ENCODE results near the gene CCR4.
"Not testable (repeated sequence)": the region's sequence is repeated elsewhere in the genome, so short reads cannot be mapped to it uniquely, and the experiment has no call there.

Gene CCR4

DNA sequence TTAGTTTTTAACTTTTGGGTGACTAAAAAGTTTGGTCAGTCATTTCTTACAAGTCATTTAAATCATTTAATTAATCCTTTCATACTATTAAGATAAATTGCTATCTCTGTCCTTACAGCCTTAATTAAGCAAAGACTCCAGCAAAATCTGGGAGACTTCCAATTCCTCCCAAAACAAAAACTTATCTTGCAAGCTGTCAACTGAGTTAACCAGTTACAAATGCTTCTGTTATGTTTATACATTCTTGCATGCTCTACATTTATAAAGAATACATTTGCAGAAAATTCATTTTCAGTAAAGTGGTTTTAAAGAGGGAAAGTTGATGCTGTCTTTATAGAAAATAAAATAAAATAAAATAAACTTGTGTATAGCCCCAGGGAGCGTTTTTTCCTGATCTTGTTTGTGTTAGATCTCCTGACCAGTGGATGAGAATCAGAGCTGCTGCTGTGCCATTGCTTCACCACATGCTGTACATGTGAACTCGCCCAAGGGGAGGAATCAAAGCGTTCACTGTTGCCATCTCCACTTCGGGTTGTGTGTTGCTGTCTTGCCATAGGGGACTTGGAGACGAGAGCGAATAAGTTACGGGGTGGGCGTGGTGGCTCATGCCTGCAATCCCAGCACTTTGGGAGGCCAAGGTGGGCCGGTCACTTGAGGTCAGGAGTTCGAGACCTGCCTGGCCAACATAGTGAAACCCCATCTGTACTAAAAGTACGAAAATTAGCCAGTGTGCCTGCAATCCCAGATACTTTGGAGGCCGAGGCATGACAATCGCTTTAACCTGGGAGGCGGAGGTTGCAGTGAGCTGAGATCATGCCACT lies 5.5 kb downstream of the CCR4 start:
- TF ChIP-seq, protein P1, sequence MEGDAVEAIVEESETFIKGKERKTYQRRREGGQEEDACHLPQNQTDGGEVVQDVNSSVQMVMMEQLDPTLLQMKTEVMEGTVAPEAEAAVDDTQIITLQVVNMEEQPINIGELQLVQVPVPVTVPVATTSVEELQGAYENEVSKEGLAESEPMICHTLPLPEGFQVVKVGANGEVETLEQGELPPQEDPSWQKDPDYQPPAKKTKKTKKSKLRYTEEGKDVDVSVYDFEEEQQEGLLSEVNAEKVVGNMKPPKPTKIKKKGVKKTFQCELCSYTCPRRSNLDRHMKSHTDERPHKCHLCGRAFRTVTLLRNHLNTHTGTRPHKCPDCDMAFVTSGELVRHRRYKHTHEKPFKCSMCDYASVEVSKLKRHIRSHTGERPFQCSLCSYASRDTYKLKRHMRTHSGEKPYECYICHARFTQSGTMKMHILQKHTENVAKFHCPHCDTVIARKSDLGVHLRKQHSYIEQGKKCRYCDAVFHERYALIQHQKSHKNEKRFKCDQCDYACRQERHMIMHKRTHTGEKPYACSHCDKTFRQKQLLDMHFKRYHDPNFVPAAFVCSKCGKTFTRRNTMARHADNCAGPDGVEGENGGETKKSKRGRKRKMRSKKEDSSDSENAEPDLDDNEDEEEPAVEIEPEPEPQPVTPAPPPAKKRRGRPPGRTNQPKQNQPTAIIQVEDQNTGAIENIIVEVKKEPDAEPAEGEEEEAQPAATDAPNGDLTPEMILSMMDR (IDR thresholded peaks at IDR 0.05; ENCODE audit: low read depth, low read length): no peak
- DNase-seq (ENCODE audit: extremely low read depth, low read depth): no peak

DNA sequence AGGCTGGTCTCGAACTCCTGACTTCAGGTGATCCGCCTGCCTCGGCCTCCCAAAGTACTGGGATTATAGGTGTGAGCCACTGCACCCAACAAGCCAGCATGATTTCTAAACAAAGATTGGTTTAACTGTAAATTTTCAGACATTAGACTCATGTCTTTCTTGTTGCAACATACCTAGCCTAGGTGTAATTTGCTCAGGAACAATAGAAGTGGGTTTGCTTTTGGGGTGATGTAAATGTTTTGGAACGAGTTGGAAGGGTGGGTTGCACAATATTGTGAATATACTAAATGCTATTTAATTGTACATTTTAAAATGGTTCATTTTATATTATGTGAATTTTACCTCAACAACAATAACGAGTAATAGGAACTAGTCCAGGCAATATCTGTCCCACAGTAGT lies 7.1 kb downstream of the CCR4 start:
- TF ChIP-seq, protein P1 (IDR thresholded peaks at IDR 0.05; ENCODE audit: low read depth, low read length): no peak
- DNase-seq (ENCODE audit: extremely low read depth, low read depth): no peak

DNA sequence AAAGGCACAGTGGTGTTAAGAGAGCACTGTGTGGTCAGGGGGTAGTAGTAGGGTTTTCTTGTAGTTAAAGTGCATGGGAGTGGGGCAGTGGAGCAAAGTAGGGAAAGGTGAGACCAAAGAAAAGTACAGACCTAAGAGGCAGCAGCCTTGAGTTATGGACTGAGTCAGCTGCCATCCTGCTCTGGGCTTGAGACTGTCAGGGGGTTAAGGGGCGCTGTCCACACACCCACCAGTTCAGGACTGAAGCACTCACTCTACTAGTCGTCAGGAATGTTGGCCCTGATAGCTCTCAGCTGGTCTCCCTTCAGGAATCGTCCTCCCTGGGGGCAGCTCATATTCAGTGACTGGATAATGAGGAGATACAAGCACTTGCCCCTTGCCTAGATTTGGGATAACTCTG lies 7.9 kb downstream of the CCR4 start:
- TF ChIP-seq, protein P1 (IDR thresholded peaks at IDR 0.05; ENCODE audit: low read depth, low read length): no peak
- no peak for DNase-seq (ENCODE audit: extremely low read depth, low read depth)

DNA sequence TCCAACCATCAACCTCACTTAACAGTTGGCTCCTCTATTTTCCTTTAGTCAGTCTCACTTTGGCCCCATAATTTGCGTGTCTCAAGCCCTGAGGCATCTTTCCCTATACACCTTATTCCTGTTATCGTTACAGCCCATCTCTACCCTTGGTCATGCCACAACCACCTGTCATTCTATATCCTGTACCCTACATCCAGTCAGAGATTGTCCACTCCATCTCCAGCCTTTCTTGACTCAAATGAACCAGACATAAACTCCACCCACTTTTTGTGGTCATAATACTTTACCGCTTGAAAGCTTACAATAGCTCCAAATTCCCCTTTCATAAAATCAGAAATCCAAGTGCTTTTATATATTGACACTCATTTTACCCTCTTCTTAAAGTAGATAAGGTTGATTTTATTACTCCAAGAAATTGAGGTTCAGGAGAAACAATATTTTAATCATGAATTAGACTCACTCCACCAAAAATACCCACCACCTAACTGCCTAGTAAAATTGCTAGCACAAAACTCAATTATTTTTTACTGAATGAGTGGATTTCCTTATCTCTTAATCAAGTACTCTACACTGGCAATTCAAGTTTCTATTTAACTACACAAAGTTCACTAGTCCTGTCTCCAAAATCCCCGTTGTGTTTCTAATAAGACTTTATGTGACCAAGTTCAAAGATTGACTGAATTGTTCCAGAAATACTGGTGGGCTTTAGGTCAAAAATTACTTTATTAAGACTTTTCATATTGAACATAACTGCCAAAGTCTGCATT lies 9.1 kb downstream of the CCR4 start:
- DNase-seq (ENCODE audit: extremely low read depth, low read depth): no peak
- TF ChIP-seq, protein P1 (IDR thresholded peaks at IDR 0.05; ENCODE audit: low read depth, low read length): no peak

DNA sequence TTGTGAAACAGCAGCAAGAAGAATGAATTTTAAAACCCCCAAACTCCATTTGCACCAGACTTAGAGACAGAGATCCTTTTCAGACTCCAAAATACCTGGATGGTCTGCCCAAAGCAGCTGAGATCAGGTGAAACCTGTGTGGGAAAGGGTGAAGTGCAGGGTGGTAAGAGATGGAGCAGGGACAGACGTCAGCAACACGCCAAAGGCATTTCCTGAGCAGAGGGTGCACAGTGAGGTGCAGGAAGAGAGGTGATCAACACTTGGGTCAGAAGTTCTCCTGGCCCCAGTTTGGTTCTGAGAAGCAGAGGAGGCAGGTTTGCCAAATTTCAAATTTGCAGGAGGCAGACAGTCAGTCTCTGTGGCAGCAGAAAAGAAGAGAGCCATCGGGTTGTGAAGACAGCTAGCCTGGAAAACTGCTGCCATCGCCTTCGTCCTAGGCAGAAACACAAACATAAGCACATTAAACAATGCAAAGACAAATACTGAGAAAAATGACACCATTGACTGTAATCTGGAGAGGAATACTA lies 9.8 kb downstream of the CCR4 start:
- TF ChIP-seq, protein P1 (IDR thresholded peaks at IDR 0.05; ENCODE audit: low read depth, low read length): no peak
- no peak for DNase-seq (ENCODE audit: extremely low read depth, low read depth)

DNA sequence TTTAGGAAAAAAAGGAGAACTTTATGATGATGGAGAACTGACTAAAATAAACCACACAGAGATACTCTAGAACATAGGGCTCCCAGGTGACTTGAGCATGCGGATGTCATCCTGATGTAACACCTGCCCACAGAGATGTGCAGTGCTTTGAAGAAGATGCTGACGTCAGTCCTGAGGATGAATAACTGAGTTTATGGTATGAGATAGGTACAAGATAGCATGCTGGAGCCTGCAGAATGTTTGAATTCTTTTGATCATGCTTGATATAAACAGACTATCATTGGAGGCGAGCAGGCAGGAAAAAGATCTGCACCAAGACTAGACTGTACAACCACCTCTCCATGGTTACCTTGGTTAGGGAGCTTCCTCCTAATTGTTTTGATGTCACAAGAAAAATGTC lies 12.4 kb downstream of the CCR4 start:
- DNase-seq (ENCODE audit: extremely low read depth, low read depth): no peak
- TF ChIP-seq, protein P1 (IDR thresholded peaks at IDR 0.05; ENCODE audit: low read depth, low read length): no peak

DNA sequence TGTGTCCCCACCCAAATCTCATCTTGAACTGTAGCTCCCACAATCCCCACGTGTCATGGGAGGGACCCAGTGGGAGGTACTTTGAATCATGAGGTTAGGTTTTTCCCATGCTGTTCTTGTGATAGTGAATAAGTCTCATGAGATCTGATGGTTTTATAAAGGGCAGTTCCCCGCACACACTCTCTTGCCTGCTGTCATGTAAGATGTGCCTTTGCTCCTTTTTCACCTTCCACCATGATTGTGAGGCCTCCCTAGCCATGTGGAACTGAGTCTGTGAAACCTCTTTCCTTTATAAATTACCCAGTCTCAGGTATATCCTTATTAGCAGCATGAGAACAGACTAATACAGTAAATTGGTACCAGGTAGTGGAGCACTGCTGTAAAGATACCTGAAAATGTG lies 13.3 kb downstream of the CCR4 start:
- DNase-seq (ENCODE audit: extremely low read depth, low read depth): not testable (repeated sequence)

DNA sequence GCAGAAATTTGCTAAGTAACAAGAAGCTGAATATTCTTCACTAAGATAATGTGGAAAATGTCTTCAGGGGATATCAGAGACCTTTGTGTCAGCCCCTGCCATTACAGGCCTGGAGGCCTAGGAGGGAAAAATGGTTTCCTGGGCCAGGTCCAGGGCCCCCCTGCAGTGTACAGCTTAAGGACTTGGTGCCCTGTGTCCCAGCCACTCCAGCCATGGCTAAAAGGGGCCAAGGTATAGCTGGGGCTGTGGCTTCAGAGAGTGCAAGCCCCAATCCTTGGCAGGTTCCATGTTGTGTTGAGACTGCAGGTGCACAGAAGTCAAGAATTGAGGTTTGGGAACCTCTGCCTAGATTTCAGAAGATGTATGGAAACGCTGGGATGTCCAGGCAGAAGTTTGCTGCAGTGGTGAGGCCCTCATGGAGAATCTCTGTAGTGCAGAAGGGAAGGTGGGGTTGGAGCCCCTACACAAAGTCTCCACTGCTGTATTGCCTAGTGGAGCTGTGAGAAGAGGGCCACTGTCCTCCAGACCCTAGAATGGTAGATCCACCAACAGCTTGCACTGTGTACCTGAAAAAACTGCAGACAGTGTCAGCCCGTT lies 14.3 kb downstream of the CCR4 start:
- not testable (repeated sequence) for DNase-seq (ENCODE audit: extremely low read depth, low read depth)

DNA sequence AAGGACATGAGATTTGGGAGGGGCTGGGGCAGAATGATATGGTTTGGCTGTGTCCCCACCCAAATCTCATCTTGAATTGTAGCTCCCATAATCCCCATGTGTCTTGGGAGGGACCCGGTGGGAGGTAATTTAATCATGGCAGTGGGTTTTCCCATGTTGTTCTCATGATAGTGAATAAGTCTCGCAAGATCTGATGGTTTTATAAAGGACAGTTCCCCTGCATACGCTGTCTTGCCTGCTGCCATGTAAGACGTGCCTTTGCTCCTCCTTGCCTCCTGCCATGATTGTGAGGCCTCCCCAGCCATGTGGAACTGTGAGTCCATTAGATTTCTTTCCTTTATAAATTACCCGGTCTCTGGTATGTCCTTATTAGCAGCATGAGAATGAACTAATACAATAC lies 15.2 kb downstream of the CCR4 start:
- not testable (repeated sequence) for DNase-seq (ENCODE audit: extremely low read depth, low read depth)
